Right lung (tissue), 5 donors: ENCODE measurements around the gene CFAP47. TPM values are rescaled to one million over a fixed set of nuclear protein-coding genes. Genes with fewer than 3 reads are reported as not detected.

Experiments
- DNase-seq, 2 donors: peaks; one replicate each; pipeline ENCODE4 v3.0.0-alpha.2; 2013
- polyA plus RNA-seq, 5 donors: library from polyadenylated mRNA; unstranded; fragments of 120-200 nt; gene quantifications; one replicate each; pipeline versions ENCODE4 v1.2.1 to v1.2.3, GENCODE V29; 2013; ENCODE audit warnings: inconsistent platforms in 1 of 5, low replicate concordance in 1 of 5; ENCODE audit not compliant: insufficient read length in 5 of 5, insufficient read depth in 1 of 5

The CFAP47 gene
- polyA plus RNA-seq, 5 donors = 0.84 to 4.8 (median 3.0) TPM

DNA sequence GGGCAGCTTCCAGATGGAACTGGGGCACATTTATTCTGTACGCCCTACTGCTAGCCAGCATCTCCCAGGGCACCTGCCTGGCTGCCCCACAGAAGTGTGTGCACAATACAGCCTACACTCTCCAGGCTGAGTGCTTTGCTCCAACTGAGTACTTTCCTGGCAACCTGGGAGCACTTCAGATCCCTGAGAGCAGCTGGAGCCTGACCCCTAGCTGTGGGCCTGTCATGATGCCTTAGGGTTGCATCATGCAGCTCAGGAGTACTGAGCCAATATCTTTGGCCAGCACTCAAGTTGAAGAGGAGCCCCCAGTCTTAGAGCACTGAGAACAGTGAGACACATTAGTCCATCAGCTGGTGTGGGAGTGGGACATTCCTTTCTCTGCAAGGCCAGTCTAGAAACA, 321.9 kb downstream of the CFAP47 start:
- no peak for DNase-seq

DNA sequence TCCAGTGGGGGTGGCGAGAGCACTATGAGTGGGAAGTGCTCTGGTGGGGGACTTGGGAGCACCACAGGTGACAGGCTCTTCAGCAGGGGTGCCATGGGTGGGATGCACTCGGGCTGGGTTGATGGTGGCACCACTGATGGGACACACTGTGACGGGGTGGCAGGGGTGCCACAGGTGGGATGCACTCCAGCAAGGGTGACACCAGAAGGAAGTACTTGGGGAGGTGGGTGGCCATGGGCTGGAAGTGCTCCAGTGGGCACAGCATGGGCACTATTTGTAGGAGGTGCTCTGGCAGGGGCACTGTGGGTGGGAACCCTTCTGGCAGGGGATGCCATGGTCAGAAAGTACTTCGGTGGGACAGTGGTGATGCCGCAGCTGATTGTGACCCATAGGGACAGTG, 346.6 kb downstream of the CFAP47 start:
- DNase-seq = no peak

DNA sequence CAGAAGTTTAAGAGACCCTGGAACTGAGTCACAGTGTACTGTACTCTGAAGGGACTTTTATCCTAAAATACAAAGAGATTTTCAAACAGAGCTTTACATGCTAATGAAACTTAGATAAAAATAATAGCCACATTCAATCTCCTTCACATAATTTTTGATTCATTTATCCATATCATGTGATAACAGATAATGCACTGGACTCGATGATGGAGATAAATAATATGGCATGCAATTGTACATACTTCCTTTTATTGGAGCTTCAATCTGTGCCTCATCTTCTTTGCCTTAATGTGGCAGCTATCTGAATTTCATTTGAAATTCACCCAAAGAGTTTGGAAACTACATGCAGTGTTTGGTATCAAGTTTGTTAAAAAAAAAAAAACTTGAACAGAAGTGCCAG, 390.6 kb downstream of the CFAP47 start:
- peak; percentile 28 to 53 for DNase-seq

DNA sequence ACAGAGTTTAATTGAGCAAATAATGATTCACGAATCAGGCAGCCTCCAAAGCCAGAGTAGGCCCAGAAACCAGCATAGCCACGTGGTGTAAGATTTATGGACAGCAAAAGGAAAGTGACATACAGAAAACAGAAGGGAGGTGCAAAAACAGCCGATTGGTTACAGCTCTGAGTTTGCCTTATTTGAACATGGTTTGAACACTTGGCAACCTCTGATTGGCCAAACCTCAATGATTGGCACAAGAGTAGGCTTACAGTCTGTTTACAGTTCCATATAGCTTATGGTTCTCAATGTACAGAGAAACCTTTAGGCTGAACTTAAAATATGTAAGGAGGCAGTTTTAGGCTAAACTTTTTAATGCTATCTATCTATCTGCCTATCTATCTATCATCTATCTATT, 394.8 kb downstream of the CFAP47 start:
- no peak for DNase-seq

DNA sequence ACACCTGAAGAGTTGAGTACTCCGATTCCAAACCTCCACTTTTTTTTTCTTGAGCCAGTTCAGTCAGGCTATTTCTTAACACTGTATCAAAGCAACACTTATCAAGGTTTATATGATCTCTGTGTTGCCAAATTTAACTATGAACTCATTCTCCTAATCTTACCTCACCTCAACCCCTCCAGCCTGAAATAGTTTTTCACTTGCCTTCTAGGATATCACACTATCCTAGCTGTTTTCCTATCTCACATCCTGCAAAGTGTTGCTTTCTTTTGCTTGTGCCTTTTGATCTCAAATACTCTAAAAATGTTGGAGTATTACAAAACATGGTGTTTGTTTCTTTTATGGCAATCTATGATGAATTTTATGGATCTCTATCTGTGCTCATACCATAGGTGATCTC, 415.0 kb downstream of the CFAP47 start:
- no peak for DNase-seq

DNA sequence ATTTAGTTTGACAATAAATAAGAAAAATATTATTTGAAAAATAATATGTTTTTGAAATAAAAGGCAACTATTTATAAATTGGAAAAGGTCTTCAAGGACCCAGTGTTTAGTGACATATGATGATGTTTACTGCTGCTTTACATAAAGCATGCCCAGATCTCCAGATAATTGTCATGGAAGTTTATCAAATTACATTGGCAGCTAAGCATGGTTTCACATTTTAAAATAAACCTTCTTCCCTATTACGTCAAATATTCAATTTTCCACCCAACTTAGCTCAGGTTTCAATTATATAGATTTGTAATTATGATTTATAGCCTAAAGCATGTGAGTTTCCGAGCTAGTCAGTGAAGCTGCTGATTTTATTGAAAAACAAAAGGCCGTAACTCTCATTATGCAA, 417.2 kb downstream of the CFAP47 start:
- DNase-seq = no peak

DNA sequence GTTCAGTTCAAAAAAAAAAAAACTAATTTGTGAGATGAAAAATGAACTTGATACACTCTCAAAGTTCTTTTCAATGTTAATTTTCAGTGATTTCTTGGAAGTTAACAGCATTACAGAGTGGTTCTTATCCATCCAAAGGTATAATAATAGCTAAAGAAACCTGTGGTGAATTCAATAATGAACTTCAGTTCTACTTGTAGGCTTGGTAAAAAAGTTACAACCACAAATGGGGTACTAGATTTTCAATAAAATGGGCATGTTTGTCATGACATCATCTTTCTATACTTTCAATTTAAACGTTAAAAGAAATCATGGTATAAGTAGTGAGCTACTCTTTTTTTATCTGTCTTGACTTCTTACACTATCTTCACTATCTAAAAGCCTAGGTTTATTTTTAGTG, 424.8 kb downstream of the CFAP47 start:
- DNase-seq = no peak

DNA sequence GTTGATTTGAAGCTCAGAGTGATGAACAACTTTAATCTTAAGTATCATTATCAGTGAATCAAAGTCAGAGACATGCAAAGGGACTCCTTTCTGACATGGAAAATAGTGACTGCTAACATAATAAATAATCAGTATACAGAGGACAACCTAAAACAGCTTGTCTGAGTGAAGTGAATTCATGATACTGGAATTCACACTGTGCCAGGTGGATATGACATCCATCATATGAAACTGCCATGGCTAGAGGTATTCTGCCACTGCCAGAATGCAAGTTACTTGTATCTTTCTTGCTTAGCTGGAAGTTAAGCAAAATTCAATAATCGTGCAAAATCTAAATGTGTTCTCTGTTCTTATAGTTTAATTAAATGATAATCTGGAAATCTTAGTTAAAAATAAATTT, 429.0 kb downstream of the CFAP47 start:
- DNase-seq = no peak

DNA sequence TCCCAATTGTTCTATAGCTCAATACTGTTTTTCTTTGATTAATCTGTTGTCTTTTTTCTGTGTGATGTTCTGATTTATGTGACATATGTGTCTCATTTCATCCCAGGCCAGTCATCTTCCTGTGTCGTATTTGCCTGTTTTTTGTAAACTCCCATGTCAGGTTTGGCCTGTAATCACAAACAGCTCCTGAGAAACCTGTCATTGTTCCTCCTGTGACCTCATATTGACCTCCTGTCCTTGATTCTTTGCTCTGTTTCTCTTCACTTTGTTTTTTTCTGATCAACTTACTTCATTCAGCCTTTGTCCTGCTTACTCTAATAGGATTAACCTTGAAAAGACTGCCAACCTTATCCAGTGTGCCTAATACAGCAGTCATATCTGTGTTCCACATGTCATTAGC, 438.3 kb downstream of the CFAP47 start:
- no peak for DNase-seq

DNA sequence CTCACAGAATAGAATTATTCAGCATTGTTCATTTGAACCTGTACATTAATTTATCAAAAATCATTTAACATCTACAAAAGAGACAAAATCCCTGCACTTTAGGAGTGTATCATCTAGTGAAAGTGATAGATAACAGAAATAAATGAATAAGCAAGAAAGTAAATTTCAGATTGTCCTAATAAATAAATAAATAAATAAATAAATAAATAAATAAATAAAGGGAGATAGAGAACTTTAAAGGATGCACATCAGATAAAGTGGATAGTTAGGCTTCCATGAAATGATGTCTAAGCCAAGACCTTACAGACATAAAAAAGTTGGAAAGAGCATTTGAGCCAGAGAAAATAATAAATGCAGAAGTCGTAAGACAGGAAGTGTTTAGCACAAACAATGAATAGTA, 444.7 kb downstream of the CFAP47 start:
- DNase-seq = no peak

DNA sequence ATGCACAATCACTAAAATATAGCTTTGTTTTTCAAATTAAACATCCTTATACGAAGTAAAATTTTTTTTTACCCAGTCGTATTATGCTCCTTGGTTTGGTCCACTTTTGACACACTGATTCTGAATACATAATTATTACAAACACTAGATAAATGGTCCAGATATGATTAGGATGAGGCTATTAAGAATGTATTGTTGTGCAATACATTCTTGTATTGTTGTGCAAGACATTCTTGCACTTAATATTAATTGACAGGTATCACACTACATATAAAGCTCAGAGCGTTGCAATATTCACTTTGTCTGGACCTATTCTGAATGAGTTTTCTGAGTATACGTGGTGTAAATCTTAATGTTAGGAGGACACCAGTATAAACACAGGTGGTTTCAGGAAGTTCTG, 464.0 kb downstream of the CFAP47 start:
- DNase-seq = no peak

DNA sequence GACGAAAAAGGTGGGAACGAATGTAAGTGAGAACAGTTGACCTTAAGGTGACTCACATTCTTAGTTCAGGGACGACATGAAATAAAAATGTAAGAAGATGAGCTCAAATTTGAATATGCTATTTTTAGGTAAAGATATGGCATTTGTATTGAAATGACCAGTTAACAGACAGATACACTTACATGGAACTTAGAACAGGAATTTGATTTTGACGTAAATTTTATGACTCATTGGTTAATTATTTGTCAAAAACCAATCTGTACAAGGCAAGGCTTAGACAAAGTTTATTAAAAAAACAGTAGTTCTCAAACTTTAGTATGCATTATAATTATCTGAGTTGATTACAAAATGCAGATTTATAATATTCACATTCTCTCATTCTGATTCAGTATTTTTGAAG, 469.4 kb downstream of the CFAP47 start:
- no peak for DNase-seq

DNA sequence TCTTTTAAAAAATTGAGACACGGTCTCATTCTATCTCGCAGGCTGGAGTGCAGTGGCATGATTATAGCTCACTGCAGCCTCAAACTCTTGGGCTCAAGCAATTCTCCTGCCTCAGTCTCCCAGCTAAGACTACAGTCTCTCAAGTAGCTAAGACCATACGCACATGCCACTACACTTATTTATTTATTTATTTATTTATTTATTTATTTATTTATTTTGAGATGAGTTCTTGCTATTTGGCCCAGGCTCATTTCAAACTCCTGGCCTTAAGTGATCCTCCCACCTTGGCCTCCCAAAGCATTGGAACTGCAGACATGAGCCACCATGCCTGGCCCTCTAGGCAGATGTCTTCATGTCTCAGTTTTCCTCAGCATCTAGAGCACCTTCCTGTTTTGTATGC, 482.2 kb downstream of the CFAP47 start:
- no peak for DNase-seq

DNA sequence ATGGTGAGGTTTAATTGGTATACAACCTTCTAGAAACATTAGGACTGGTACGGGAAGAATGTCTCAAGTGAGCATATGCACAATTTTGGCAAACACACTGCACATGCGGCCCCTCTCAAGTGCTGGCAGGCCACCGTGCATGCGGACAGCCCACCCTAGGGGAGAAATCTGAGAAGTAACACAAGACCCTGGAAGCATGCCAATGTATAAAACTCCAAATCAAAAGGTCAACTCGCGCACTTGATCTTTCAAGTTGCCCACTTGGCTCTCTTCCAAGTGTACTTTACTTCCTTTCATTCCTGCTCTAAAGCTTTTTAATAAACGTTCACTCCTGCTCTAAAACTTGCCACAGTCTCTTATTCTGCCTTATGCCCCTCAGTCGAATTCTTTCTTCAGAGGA, 488.3 kb downstream of the CFAP47 start:
- peak; percentile 30 to 35 for DNase-seq

DNA sequence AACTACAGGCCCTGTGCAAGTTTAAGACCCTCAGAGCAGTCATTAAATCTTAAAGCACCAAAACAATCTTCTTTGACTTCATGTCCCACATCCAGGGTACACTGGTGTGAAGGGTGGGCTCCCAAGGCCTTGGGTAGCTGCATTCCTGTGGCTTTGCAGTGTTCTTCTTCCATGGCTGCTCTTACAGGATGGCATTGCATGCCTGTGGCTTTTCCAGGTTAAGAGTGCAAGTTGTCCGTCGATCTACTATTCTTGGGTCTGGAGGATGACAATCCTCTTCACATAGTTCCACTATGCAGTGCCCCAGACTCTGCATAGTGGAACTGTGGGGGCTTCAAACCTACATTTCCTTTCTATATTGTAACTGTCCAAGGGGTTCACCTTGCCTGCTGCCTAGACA, 494.5 kb downstream of the CFAP47 start:
- DNase-seq = no peak

DNA sequence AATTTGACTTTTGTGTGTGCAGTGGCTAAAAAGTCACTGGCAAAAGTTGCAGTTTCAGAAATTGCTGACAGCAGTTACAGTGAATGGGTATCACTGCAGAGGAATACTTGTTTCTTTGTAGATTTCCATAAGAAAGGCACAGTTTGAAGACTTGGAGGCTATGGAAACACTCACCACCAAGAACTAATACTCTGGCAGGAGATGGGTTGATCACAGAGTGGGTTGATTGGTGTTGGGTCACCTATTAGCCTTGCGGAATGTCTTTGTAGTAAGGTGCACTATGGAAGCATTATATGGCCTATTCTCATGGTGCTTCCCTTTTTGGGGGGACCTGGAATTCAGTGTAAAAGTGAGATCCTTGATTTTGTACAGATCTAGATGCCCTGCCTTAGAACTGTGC, 502.8 kb downstream of the CFAP47 start:
- DNase-seq = no peak

DNA sequence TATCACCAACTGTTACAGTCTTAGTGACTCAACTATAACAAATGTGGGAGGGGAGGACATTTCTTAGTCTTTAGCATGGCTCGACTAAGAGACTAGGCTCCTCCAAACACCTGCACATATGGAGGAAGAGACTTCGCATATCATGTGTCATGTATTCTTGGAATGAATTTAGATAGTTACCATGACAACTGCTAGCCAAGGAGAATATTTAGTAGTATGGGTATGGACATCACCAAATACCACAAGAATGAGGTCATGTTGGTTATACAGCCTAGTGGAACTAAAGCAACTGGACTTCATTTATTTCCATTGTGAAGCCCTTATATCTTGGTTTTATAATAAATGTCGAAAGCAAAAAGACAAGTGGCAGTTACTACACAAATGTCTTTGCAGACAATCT, 512.3 kb downstream of the CFAP47 start:
- no peak for DNase-seq

DNA sequence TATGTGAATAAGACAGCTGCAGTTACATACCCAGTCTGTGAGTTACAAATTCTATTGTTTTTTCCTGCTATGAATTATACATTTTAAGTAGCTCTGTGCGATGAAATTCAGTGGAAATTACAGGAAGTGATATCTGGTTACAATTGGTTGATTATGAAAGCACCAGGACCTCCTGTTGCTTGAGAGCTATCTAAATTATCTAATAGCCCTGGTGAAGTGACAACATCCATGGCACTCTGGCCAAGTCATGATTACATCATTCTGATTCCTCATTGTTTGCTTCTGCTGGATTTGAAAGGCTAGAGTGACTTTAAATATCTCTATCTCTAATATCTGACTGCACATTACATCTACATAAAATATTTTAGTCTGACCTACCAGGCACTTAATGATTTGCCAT, 515.0 kb downstream of the CFAP47 start:
- peak in 1 of 2 donors; percentile 7 for DNase-seq

Other genes starting within 250 kb of the CFAP47 start
- gene MAGEB16, start 121.4 kb upstream of the CFAP47 start, polyA plus RNA-seq = not detected